Fibroblast of the aortic adventitia (primary cell): ENCODE data around the gene UBE2S. TPM values are rescaled to one million over a fixed set of nuclear protein-coding genes. Genes with fewer than 3 reads are reported as not detected.
"Not testable (repeated sequence)": the region's sequence is repeated elsewhere in the genome, so short reads cannot be mapped to it uniquely, and the experiment has no call there.

Experiments
- DNase-seq: peaks from one replicate; pipeline ENCODE4 v3.0.0-alpha.2; 2010; ENCODE audit warnings: low read depth
- H3K4me3 ChIP-seq: 2 replicates; pipeline ENCODE4 v1.5.1; 2011; ENCODE audit warnings: low read depth, mild to moderate bottlenecking, control low read depth, low read length, moderate library complexity
- CTCF ChIP-seq: IDR thresholded peaks from 2 replicates; pipeline ENCODE4 v1.5.1; 2011; ENCODE audit warnings: mild to moderate bottlenecking, low read length, control low read depth, inconsistent platforms; ENCODE audit not compliant: insufficient read depth
- total RNA-seq: library from RNA; depleted of rRNA; stranded (reverse); fragments of >200 nt; gene quantifications from 2 replicates; pipeline ENCODE4 v1.2.3, GENCODE V29; 2012; ENCODE audit warnings: low replicate concordance

The UBE2S gene
- total RNA-seq, 1 donor: 65.4 TPM

GRCh38 chr19:55405638-55406037 is 1.9 kb downstream of the UBE2S start:
- DNase-seq: no peak
- peak overlapping the region; percentile 88 for H3K4me3 ChIP-seq

GRCh38 chr19:55402509-55402908 is 5.1 kb downstream of the UBE2S start:
- DNase-seq: no peak
- no peak overlapping the region for H3K4me3 ChIP-seq
- no peak for TF ChIP-seq CTCF

More at GRCh38 chr19:55405638-55406037, 1.9 kb downstream of the UBE2S start:
- TF ChIP-seq CTCF: no peak

DNA sequence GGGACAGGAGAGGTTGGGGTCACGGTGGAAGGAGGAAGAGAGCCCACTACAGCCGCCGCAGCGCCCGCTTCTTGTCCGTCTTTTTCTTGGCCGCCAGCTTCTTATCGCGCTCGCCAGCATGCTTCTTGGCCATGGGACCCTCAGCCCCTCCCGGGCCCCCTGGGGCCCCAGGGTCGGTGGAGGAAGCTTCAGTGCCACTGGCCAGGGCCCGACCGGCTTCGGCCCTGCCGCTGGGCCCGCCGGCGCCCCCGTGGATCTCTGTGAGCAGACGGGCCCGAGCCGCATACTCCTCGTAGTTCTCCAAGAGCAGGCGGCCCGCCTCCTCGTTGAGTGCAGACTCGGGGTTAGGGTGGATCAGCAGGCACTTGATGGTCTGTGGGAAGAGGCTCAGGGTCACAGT is 6.2 kb downstream of the UBE2S start:
- not testable (repeated sequence) for DNase-seq, H3K4me3 ChIP-seq

DNA sequence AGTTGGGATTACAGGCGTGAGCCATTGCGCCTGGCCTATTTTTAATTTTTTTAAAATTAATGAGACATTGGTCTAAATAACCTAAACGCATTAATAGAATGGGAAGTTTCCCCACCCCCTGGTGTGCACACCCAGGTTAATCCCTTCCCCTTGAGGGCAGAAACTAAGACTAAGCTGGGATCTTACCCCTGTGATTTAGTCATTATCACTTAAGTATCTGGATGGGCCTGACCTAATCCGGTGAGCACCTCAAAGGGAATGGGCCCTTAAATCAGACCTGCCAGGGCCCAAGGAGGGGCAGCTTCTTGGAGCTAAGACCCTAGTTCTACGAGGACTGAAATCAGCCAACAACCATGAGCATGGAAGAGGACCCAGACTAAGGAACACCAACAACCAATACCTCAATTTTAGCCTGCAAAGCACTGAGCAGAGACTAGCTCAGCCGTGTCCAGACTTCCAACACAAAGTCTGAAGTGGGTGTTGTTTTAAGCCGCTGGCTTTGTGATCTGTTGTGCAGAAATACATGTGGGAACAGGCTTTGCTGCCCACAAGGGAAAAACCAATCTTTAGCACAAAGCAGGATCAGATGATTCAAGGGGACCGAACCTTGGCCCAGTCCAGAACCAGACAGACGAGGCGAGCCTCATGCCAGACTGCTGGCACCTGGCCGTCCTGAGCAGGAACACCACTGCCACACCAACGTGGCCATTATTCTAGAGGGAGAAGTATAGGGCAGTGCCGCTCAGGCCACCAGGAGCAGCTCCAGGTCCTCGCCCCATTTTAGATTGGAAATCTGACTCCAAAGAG is 7.1 kb downstream of the UBE2S start:
- H3K4me3 ChIP-seq: no peak overlapping the region
- no peak for DNase-seq
- no peak for TF ChIP-seq CTCF

- no peak overlapping the region for H3K4me3 ChIP-seq
- DNase-seq: no peak
- TF ChIP-seq CTCF: no peak
Observed at GRCh38 chr19:55398200-55398925, 9.2 kb downstream of the UBE2S start.

- no peak for TF ChIP-seq CTCF
- no peak overlapping the region for H3K4me3 ChIP-seq
- no peak for DNase-seq
Observed at GRCh38 chr19:55392820-55393761, 14.5 kb downstream of the UBE2S start.
